ENCODE results near the gene LIMK2.
"Not testable (repeated sequence)": the region's sequence is repeated elsewhere in the genome, so short reads cannot be mapped to it uniquely, and the experiment has no call there.

The LIMK2 gene

DNA sequence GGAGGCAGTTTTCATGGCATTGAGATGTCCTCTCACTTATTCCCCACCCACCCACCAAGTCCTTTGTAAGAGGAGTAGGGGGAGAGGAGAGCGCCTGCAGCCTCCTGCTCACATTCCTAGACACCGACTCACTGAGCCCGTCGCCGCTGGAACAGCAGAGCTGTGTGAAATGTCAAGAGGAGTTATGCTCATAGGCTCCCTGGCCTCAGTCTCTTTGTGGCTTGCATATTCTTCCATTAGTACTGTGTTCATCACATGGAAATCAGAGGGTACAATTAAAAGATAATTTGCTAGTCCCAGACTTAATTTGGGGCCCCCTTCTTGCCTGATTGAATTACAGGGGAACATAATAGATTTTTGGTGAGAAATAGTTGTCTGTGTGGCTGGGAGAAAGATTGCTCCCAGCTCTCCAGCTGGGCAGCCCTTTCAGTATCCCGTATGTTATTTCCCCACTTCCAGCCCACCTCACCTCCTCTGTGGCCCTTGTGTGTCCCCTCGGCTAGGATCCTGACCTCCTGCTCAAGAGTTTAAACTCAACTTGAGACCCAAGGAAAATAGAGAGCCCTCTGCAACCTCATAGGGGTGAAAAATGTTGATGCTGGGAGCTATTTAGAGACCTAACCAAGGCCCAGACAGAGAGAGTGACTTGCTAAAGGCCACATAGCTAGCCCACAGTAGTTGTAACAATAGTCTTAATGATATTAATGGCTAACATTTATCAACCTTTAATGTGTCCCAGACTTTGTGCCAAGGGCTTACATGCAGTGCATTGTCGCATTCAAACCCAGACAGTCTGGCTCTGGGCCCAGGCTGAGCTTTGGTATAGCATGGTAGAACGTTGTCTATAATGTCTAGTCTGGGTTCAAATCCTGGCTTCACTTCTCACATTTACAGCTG lies 32.2 kb downstream of the LIMK2 start:
- peak; percentile 81 for DNase-seq (ENCODE audit: low spot score)

DNA sequence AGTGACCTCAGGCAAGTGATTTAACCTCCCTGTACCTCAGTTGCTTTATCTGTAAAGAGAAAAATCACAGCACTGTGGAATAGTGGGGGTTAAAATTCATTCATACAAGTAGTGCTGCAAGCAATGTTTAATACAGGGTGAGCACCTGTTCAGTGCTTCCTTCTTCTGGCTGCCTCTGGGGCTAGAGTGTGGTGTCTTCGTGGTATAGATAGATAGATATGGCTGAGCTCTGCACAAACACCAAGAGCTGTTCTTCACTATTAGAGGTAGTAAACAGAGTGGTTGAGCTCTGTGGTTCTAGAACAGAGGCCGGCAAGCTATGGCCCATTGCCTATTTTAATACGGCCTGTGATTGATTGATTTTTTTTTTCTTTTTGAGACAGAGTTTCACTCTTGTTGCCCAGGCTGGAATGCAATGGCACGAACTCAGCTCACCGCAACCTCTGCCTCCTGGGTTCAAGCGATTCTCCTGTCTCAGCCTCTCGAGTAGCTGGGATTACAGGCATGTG lies 32.9 kb downstream of the LIMK2 start:
- DNase-seq (ENCODE audit: low spot score), result no peak

- DNase-seq (ENCODE audit: low spot score), result not testable (repeated sequence)
Measured at GRCh38 chr22:31245998-31246397, 33.9 kb downstream of the LIMK2 start.

GRCh38 chr22:31246687-31247086 lies 34.6 kb downstream of the LIMK2 start:
- no peak for DNase-seq (ENCODE audit: low spot score)

DNA sequence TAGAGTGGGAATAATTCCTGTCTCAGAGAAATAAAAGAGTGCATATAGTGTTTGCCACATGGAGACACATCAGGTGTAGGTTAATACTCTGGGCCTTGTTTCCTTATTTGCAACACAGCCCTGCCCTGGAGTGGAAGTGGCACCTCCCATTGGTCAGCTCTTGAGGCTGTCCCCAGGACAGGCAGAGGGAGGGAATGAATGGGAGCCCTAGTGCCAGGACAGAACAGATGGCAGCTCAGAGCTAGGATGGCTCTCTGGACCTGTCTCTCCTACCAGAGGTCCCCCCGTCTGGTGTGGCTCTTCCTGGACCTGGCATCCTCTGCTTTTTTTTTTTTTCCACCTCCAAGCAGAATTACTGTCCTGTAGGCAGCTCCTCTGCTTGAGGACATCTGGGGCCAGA lies 35.6 kb downstream of the LIMK2 start:
- DNase-seq (ENCODE audit: low spot score), result no peak

- DNase-seq (ENCODE audit: low spot score), result no peak
Measured at GRCh38 chr22:31248138-31248745, 36.1 kb downstream of the LIMK2 start.

DNA sequence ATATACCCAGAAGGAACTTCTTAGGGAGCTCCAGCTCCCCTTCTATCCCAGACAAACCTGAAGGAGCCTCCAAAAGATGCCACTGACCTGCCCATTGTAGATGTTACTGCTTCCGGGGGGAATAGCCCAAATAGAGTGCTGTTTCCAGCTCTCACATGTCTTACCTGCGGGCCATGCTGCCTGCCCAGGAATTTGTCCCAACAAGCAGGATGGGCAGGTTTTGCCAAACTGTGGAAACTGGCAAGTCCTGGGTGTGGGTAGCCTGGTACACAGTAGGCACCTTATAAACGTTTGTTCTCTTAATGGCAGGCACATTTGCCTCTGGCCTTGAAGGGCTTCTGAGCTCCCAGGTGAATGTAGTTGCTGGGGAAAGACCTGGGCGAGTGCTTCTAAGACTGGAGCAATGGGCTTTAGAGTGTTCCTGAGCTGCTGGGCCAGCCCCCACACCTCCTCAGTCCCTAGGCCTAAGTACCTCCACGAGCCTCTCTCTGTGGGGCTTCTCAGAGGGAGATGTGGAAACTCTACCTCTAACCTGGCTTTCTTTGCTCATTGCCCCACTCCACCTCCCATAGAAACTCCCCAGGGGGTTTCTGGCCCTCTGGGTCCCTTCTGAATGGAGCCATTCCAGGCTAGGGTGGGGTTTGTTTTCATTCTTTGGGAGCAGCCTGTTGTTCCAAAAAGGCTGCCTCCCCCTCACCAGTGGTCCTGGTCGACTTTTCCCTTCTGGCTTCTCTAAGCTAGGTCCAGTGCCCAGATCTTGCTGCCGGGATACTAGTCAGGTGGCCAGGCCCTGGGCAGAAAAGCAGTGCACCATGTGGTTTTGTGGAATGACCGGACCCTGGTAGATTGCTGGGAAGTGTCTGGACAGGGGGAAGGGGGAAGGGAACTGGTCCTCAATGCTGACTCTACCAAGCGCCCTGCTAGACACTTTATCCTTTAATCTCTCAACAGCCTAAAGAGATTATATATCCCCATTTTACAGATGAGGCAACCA lies 37.2 kb downstream of the LIMK2 start:
- no peak for DNase-seq (ENCODE audit: low spot score)

DNA sequence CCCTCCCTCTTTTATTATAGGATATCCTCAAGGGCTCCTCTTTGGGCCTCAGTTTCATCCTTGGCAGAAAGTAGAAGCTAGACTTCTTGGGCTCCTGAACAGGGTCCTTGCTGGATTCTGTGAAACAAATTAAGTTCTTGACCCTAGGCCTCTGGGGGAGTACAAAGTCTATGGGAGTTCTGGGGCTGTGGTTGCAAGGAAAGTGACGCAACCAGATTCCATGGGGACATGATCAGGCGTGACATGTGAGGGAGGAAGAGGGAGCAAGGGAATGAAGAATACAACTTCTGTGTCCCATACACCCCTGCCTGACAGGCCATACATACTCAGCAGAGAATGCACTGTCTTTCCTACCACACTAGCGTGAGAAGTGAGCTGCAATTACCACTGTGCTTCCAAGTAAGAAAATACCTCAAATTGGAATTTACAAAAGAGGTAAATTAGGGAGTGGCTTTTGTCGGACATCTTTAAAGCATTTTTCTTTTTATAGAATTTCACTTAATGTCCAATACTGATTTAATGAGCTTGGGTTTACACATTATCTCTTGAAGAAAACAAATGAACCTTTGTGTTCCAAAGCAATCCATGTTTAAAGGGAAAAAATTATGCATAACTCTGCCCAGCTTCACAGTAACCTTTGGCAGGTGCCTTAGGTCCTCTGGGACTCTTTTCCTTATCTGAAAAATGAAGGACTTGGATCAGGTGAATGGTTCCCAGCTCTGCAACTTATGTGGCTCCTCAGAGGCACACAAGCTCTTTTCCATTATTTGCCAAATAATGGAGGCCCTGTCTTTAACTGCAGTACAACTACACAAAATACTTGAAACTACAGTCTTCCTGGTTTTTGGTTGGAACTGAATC lies 38.9 kb downstream of the LIMK2 start:
- no peak for DNase-seq (ENCODE audit: low spot score)

GRCh38 chr22:31253949-31254348 lies 41.9 kb downstream of the LIMK2 start:
- DNase-seq (ENCODE audit: low spot score), result no peak

GRCh38 chr22:31259798-31260473 lies 47.8 kb downstream of the LIMK2 start:
- DNase-seq (ENCODE audit: low spot score), result no peak

DNA sequence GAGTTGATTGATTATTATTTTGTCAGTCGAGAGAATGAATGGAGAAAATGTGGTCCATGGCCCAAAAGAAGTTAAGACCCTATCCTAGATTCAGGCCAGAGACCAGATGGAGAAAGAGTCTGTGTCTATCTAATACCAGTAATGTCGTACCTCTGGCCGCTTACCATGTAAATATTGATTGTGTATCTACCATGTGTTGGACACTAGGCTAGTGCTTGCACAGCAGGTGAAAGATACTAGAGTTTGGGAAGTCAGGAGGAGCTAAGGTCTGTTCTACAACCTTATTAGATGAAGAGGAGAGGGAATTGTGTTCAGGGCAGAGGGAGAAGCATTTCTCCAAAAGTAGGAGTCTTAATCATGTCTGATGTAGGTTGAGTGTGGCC lies 48.4 kb downstream of the LIMK2 start:
- no peak for DNase-seq (ENCODE audit: low spot score)

GRCh38 chr22:31262312-31263133 lies 50.4 kb downstream of the LIMK2 start:
- DNase-seq (ENCODE audit: low spot score), result no peak

- no peak for DNase-seq (ENCODE audit: low spot score)
Measured at GRCh38 chr22:31263896-31264640, 52.0 kb downstream of the LIMK2 start.

DNA sequence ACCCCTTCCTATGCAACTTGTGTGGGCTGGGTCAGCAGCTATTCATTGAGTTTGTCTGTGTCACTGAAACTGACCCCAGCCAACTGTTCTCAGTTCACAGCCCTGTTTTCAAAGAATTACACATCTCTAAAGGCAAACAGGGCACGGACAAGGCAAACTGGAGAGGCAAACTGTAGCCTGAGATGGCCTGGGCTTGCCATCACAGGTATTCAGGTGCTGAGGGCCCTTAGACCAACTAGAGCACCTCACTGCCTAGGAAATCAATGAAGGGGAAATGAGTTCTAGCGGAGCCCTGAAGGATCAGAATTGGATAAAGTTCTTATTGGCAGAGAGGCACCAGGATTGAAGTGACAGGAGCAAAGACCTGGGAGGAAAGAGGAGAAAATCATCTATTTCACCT lies 56.2 kb downstream of the LIMK2 start:
- DNase-seq (ENCODE audit: low spot score), result no peak

DNA sequence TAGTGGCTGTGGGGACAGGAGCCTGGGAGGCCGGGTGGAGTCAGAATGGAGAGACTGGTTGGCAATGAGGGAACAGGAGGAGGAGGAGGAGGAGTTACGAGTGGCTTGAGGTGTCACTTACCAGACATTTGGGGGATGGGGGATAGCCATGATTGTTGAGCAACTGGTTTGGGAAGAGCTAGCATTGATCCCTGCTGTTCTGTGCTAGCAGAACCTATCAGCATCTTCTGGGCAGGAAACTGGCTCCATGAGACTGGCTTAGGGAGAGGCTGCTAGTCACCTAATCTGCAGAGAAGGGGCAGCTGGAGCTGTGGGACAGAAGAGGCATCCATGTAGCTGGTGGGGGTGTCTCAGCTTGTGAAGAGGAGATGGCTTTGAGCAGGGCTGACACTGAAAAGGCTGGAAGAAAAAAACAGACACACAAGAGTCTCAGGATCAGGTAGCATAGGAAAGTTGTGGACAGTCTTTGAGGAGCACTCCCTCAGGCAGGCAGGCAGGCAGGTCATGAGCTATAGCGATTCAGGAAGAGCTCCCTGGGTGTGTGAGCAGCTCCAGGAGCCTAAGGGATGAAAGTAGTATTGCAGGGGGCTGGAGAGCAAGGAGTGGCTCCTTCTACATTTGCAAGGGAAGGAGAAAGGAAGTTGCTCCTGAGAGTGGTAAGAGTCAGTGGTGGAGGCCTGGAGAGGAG lies 57.9 kb downstream of the LIMK2 start:
- DNase-seq (ENCODE audit: low spot score), result no peak

DNA sequence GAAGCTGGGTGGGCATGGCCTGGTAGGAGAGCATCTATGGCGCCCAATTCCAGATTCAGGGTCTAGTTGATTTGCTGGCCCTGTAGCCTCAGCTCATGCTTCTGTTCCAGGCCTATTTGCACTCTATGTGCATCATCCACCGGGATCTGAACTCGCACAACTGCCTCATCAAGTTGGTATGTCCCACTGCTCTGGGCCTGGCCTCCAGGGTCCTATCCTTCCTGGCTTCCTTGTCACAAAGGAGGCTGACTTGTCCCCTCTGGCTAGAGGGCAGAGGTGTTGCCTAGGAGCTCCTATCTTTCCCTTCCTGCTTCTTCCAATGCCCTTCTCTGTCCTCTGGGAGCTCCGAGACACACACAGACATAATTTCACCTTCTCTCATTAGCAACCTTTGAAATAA lies 58.9 kb downstream of the LIMK2 start:
- DNase-seq (ENCODE audit: low spot score), result no peak

- DNase-seq (ENCODE audit: low spot score), result no peak
Measured at GRCh38 chr22:31271485-31271884, 59.4 kb downstream of the LIMK2 start.
